KG1 (cell line): ENCODE results near the gene ZNF165.
"Not testable (repeated sequence)": the region's sequence is repeated elsewhere in the genome, so short reads cannot be mapped to it uniquely, and the experiment has no call there.

Source experiments
- DNase-seq: peaks from one replicate; lab custom pipeline; 2025; lab: John Stamatoyannopoulos, UW

Gene ZNF165

DNA sequence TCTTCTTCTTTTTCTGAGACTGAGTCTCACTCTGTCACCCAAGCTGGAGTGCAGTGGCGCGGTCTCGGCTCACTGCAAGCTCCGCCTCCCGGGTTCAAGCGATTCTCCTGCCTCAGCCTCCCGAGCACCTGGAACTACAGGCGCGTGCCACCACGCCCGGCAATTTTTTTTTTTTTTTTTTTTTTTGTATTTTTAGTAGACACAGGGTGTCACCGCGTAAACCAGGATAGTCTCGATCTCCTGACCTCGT is at the start of gene ZNF165:
Gene ZNF165, plus strand, starts transcription at position 188 of the 250 bp plus-strand sequence. CDS start 4,913 bp downstream, outside the sequence.
- DNase-seq, result not testable (repeated sequence)

DNA sequence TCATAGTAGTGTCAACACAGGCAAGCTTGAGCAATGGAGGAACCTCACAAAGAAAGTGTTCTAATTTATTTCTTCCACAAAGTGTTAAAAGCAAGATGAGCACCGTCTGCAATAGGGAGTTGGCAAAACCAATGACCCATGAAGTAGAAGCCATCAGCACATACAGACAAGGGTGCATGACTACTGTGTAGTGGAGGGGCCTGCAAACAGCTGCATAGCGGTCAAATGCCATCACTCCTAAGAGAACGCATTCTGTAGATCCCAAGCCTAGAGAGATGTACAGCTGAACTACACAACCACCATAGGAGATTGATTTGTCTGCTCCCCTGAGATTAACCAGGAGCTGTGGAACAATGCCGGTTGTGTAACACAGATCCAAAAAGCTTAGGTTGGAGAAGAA is 26.8 kb upstream of the ZNF165 start:
- DNase-seq, result no peak

DNA sequence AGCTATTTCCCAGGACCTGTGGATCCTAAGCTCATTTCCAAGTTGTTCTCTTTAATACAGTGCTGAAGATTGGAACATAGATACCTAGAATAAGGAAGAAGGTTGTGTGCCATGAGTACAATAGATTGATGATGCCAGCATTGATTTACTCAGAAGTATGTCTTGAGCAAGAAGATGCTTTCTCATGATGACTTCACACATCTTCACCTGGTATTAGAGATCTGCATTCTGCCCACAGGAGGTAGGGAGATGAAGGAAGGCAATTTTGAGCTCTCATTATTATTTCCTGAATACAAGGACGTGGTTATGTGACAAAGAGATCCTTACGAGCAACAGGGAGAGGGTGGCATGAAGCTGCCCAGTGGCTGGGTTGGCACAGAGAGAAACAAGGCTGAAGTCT is 20.0 kb upstream of the ZNF165 start:
- no peak for DNase-seq

DNA sequence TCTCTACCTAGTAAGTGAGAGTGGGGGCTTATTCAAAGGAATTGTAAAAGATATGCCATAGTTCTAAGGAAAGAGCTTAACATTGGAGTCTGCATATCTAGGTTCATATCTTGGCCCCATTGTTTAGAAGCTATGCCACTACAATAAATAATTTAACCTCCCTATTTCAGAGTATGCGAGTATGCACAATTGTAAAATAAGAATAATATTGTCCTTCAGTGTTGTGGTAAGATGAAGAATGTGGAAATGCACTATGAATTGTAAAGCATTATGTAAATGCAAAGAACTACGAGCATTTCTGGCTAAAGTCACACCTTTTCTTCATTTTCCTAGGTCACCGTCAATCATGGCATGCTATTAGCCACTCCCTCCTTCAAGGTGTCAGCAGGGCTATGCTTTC is 16.1 kb upstream of the ZNF165 start:
- no peak for DNase-seq

DNA sequence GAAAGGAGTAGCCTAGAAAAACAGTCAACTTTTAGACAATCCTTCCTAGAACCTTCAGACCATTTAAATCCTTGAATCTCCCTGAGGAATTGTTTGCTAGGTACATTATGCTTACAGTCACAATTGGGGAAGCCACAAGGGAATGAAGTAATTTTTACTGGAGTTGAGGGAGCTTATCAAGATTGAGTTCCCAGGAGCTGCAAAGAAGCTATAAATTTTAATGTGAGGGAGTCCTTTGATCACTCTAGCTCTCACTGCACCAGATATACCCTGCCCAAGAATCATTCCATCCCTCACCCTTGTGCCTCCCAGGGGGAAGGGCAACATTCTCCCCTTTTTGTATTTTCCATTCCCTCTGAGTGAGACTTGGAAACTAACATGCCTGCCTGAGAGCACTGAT is 12.3 kb upstream of the ZNF165 start:
- DNase-seq, result no peak

DNA sequence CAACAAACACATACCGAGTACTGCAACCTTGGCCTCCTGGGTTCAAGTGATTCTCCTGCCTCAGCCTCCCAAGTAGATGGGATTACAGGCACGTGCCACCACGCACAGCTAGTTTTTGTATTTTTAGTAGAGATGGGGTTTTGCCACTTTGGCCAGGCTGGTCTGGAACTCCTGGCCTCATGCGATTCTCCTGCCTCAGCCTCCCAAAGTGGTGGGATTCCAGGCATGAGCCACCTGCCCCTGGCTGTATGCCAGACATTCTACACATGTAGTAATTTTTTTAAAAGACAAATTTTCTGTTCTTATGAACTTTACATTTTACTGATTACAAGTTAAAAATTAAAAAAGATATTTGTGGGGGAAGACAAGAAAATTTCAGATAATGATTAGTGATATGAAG is 9.4 kb upstream of the ZNF165 start:
- DNase-seq, result not testable (repeated sequence)

DNA sequence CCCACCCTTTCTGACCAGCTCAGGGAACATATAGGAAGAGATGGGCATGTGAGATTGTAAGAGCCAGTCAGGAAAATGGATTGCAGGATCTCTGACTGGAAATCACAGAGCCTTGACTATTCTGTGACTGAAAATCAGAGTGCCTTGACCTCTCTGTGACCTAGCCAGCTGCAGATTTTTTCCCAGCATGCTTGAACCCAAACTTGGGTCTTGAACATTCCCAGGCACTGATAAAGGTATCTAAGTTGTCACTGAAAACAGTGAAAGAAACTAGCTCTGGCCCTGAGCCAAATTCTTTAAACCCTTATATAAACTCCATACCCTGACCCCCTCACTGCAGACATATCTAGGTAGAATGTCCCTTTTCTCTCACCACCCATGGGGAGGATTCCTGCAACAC is 2.3 kb upstream of the ZNF165 start:
- DNase-seq, result no peak

DNA sequence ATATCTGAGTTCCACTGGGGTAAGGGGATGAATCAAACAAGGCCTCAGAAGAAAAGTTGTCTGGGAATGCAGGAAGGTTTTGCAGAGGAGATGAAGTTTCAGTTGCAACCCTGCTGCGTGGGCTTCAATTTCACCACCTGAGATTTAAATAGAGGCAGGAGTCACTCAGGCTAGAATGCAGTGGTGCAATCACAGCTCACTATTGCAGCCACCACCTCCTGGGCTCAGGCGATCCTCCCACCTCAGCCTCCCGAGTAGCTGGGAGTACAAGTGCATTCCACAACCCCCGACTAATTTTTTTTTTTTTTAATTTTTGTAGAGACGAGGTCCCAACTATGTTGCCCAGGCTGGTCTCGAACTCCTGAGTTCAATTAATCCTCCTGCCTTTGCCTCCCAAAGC is 1.5 kb upstream of the ZNF165 start:
- DNase-seq, result no peak

DNA sequence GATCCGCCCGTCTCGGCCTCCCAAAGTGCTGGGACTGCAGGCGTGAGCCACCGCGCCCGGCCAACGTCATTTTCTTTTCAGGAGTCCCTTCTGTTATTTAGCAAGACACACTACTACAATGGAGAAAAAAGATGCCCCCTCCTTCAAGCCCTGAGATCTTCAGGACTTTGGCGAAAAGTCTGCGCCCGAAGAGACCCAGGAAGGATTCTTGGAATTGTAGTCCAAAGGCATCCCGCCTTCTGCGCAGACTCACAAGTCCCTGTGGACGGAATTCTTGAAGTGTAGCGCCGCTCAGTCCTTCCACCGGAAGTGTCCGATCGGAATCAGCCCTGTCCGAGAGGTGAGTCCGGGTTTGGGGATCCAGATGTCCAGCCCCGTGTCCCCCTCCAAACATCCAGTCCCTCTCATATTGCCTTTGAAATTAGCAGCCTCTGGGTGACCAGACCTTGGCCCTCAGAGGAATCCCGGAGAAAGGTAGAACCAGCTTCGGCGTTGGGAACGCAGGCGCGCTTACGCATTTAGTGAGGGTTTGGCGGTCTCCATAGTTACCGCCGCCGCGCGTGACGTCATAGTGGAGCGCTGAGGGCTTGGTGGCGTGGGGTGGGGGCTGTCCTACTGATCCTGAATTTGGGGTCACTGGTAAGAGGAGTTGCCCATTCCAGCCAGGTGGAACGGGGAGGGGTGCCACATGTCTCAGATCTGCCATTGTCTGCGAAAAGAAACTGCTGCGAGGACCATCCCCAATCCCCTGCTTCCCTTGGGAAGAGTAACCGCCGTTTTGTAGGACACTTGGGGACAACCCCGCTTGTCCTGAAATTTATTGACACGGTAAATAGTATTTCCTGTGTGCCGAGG is 490 bp downstream of the ZNF165 start:
- peak; percentile 94 for DNase-seq

DNA sequence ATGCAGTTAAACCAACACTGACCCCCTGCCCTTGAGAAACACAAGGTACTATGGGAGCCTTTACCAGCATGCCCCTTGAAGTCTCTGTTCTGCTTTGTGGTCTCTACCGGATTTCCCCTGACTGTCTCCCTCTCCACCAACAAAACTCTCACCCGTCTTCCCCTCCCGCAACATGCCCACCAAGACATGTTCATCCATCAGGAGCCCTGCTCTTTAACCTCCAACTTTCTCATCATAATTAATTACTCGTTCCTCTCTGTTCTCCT is 1.1 kb downstream of the ZNF165 start:
- peak; percentile 49 for DNase-seq

DNA sequence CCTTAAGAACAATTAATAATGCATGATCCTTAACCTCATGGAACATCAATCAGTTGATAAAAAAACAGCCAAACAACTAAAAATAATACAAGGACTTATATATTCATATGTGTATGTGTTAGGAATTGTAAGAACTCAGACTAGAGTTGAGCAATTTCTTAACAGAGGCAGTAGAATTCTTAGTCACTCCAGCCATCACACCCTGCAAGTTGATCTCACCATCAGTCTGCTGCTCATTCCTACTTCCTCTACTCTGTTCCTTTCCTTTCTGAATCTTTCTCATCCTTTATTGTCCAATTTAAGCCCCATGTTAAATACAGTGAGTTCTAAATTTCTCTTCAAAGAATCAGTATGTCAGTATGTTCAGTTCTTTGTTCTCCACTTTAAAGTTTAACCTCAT is 2.6 kb downstream of the ZNF165 start:
- no peak for DNase-seq

DNA sequence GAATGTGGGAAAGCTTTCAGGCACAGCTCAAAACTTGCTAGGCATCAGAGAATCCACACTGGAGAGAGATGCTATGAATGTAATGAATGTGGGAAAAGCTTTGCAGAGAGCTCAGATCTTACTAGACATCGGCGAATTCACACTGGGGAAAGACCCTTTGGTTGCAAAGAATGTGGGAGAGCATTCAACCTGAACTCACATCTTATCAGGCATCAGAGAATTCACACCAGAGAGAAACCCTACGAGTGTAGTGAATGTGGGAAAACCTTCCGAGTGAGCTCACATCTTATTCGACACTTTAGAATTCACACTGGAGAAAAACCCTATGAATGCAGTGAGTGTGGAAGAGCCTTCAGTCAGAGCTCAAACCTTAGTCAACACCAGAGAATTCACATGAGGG is 8.7 kb downstream of the ZNF165 start:
- DNase-seq, result no peak

DNA sequence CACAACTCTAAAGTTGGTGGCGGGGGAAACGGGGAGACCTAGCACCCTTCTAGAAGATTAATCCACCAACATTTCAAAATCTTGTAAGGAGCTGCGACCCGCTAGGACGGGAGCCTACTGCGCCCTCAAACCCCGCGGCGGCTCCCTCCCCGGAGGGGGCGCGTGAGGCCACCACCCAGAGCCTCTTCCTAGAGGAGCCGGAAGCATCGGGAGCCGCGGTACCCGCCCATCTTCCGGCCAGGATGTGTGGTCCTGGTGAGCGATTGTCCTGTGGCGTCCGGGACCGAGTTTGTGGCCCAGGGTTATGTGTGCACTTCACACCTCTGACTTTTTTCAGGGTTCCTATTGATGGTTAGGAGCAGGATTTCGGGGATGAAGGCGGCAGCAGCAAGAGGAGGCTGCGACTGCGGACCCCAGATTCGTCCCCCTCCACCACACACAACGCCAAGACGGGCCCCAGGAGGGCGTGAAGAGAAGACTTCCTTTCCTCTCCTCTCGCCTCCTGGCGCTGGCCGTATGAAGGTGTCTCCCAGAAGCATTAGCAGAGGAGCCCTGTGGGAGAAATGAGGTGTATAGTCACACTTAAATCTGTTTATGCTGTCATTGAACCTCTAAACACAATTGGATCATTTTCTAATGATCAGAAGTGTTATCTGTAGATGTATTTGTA is 10.7 kb downstream of the ZNF165 start:
- no peak for DNase-seq

DNA sequence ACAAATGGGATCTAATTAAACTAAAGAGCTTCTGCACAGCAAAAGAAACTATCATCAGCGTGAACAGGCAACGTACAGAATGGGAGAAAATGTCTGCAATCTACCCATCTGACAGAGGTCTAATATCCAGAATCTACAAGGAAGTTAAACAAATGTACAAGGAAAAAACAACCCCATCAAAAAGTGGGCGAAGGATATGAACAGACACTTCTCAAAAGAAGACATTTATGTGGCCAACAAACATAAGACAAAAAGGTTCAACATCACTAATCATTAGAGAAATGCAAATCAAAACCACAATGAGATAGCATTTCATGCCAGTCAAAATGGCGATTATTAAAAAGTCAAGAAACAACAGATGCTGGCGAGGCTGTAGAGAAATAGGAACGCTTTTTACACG is 21.9 kb downstream of the ZNF165 start:
- not testable (repeated sequence) for DNase-seq

DNA sequence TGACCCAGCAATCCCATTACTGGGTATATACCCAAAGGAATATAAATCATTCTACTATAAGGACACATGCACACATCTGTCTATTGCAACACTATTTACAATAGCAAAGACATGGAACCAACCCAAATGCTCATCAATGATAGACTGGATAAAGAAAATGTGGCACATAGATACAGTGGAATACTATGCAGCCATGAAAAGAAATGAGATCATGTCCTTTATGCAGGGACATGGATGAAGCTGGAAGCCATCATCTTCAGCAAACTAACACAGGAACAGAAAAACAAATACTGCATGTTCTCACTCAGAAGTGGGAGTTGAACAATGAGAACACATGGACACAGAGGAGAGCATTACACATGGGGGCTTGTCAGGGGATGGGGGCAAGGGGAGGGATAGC is 22.3 kb downstream of the ZNF165 start:
- DNase-seq, result not testable (repeated sequence)

DNA sequence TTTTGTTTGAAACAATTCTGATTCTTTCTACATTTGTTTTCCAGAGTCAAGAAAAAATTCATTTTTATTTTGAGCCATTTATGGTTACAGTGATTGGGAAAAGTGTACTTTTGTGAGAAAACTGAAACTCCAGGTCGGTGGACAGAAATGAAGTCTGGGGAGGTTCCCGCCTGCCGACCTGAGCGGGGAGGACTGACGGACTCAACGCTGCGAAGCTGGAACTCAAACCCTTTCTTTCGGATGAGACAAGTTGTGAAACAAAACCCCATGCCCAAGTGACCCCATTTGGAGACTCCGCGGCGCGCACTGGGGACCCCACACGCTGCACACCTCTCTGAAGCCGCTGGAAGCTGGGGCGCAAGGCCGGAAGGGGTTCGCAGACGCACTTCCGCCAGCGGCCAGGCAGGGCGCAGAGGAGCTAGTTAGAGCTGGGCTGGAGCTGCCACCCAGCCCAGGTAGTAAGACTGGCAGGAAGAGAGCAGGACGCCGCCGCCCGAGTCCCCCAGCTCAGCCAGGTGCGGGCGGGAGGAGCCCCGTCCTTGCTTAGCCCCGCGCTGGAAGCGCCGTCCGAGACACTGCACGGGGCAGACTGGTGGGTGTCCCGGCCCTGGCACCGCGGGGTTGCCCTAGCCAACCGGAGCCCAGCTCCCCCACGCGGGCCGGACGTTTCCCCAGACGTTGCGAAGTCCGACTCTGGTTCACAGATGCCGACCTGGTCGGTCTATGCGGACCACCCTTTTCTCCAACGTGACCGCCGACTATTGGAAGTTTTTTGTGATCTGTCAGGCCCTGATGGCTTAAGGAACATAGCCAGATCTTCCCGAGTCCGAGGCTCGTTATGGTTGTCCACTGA is 24.2 kb downstream of the ZNF165 start:
- DNase-seq, result peak; percentile 72

DNA sequence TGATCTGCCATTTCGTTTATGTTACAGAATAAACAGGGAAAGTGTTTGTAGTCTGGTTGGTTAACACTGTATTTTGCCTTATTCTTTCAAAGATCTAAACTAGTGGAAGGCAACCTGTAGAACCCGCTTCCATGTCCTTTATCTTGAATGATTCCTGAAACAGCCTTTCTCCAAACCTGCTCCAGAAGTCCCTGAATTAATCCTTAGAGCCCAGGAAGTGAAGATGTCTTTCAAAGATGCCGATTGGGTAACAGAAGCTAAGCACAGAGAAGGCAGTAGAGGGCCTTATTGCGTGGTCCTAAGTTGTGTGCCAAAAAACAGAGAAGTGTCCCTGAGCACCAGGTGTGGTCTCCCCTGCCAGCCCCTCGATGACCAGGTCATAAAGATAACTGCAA is 24.9 kb downstream of the ZNF165 start:
- no peak for DNase-seq

DNA sequence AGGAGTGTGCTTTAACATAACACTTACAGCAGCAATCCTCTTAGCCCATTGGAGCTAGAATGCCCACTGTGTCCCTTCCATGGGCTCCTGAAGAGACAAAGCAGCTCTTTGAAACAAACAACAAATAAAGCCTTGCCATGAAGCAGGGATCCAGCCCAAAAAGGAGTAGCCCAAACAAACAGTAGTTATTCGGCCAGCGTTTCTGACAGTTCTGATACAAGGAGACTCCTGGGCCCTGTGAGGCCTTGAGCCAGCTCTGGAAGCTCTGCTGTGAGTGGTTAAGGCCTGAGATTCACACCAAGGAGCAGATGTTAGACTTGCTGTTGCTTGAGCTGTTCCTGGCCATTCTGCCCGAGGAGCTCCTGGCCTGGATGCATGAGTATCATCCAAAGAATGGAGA is 27.1 kb downstream of the ZNF165 start:
- DNase-seq, result no peak

DNA sequence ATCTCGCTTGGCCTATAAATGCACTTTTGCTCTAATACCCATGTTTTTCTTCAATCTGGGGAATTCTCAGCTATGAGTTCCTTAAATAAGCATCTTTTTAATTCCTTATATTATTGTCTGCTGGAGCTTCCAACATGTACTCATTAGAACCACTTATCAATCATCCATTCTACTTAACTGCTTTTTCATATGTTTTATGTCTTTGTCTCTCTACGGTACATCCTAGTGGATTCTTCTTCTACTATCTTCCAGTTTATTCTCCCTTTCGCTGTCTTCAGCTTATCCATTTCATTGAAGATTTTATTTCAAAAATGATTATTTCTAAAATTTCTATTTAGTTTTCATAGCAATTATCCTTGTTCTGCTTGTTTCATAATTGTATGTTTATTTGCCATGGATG is 31.6 kb downstream of the ZNF165 start:
- DNase-seq, result no peak

DNA sequence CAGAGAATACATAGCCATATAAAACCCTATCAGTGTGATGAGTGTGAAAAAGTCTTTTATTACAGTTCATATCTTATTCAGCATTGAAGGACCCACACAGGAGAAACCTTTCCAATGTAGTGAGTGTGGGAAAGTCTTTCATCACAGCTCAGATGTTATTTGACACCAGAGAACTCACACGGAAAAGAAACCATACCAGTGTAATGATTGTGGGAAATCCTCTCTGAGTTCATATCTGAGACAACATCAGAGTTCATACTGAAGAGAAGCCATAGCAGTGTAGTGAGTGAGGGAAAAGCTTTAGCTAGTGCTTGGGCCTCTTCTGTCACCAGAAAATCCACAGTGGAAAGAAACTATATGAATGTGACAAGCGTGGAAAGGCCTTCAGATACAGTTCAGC is 35.4 kb downstream of the ZNF165 start:
- no peak for DNase-seq

DNA sequence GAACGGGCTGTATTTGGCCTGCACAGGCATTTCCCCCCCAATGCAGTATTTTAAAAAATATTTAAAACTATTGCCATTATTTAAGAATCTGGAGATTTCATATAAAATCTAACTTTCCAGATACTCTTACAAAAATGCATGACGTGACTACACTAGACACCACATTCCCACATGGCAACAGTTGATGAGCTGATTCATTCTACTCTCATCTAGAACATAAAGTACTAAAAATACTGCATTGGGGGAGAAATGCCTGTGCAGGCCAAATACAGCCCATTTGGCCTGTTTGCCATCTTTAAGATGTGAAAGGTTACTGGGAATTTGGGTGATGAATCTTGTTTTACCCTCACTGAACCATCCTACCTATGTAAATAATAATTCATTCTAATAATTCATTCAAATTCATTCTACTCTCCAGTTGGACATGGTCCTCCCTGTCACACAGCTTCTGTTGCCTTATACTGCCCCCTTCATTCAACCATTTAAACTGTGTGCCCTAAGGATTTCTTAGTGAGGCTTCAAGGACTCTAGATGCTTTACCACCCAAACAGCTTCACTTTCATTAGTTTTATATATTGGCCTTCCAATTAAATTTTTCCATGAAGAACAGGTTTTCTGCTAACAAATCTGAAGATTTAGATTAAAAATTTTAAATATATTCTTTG is 37.1 kb downstream of the ZNF165 start:
- no peak for DNase-seq

DNA sequence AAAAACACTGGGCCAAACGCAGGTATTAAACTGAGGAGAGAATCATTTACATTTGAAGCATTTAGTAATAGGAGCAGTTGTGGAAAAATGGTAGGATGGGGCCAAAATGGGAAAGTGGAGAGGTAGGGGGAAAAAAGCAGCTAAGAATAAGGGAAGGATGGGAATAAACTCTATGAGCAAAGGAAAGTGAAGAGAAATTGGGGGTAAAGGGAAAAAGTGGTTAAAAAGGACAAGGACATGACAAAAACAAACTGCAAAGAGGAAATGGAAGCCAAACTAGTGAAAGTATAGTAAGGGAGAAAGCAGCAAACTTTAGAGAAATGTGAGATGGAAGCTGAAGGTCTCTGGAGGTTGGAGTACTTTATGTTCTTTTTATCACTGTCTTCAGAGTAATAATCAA is 37.8 kb downstream of the ZNF165 start:
- no peak for DNase-seq

DNA sequence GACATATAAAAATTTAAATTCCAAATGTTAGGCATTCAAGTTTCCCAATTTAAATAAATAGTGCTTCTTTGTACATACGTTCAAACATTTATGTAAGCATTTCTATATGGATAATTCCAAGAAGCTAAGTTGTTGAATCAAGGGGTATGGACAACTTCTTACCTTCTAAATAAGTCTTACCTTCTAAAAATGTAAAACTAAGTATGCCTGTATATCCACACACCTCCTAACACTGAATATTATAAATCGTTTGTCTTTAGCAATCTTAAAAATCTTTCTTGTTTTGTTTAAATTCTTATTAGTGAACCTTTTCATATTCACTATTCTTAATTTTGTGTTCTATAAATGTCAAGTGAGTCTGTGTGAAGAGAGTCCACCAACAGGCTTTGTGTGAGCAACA is 41.5 kb downstream of the ZNF165 start:
- DNase-seq, result no peak
